ENCODE data around the gene RNF34. TPM values are rescaled to one million over a fixed set of nuclear protein-coding genes. Genes with fewer than 3 reads are reported as not detected.

RNF34 gene
- total and polyA plus RNA-seq, 10 donors = 20.8 to 62.6 (median 52.0) TPM

DNA sequence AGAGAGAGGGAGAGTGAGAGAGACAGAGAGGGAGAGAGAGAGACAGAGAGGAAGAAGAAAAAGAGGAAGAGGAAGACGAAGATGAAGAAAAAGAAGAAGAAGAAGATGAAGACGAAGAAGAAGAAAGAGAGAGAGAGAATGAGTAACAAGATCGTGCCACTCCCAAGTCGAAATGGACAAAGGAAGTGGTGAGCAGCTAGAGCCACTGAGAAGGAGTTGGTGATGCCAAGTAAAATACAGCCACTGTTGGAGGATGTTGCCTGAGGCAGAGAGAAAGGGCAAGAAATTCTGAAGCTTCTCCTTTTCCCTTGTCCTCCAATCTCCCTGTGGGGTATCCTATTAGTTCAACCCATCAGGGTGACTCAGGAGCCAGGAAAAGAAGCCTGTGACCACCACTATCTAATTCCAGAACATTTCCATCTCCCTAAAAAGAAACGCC, 35.2 kb upstream of the RNF34 start:
- no peak overlapping the region for H3K27ac ChIP-seq
- no peak for TF ChIP-seq POLR2A (IDR thresholded peaks at IDR 0.05)
- TF ChIP-seq, protein P1, sequence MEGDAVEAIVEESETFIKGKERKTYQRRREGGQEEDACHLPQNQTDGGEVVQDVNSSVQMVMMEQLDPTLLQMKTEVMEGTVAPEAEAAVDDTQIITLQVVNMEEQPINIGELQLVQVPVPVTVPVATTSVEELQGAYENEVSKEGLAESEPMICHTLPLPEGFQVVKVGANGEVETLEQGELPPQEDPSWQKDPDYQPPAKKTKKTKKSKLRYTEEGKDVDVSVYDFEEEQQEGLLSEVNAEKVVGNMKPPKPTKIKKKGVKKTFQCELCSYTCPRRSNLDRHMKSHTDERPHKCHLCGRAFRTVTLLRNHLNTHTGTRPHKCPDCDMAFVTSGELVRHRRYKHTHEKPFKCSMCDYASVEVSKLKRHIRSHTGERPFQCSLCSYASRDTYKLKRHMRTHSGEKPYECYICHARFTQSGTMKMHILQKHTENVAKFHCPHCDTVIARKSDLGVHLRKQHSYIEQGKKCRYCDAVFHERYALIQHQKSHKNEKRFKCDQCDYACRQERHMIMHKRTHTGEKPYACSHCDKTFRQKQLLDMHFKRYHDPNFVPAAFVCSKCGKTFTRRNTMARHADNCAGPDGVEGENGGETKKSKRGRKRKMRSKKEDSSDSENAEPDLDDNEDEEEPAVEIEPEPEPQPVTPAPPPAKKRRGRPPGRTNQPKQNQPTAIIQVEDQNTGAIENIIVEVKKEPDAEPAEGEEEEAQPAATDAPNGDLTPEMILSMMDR (IDR thresholded peaks at IDR 0.05 in 8 of 11, conservative IDR thresholded peaks at IDR 0.05 in 3 of 11) = no peak
- no peak for TF ChIP-seq POLR2AphosphoS5 (IDR thresholded peaks at IDR 0.05)
- H3K27me3 ChIP-seq (replicated peaks in 1 of 7) = peaks cover 0 to 7% (median 0%) of the 10 kb centered on the region in 7 donors
- H3K36me3 ChIP-seq = no peaks in the 10 kb centered on the region
- no peak for DNase-seq
- intact Hi-C loops (cut with DNase I; ENCODE audit: low total_unique reads) = no loop called here
- WGBS, 5 donors = 33 to 46% (median 36%) methylated on average over 5 of the region's 5 CpGs
- no peaks in the 10 kb centered on the region for H3K4me1 ChIP-seq
- no peaks in the 10 kb centered on the region for H3K9me3 ChIP-seq
- H3K4me3 ChIP-seq = no peak overlapping the region

DNA sequence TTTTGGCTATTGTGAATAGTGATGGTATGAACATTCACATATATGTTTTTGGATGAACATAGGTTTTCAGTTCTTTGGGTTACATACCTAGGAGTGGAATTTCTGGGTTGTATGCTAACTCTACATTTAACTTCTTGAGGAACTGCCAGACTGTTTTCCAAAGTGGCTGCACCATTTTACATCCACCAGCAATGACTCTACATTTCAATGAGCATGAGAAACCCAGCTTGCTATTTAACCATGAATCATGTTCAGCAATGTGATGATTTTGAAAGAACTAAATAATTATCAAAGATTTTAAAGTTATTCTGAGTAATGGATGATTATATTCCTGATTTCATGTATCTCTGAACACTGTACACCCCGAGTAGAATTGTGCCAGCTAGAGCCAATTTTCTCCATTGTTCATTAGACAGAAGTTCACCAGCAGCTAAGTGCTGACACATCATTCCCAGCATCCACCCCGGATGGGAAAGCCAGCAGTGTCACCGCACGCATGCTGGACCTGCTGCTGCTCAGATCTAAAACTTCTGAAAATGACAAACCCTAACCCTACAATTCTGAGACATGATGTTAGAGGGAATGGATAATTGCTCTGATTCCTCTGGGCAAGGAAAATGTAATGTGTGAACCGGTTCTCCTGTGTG, 34.4 kb upstream of the RNF34 start:
- 66 to 83% (median 79%) methylated on average over 5 of the region's 5 CpGs for WGBS, 5 donors
- DNase-seq = no peak
- no peak for TF ChIP-seq POLR2AphosphoS5 (IDR thresholded peaks at IDR 0.05)
- TF ChIP-seq POLR2A (IDR thresholded peaks at IDR 0.05) = no peak
- TF ChIP-seq, protein P1 (IDR thresholded peaks at IDR 0.05 in 8 of 11, conservative IDR thresholded peaks at IDR 0.05 in 3 of 11) = no peak
- Histone ChIP-seq H3K27me3 (replicated peaks in 1 of 7) (peaks cover 0 to 7% (median 0%) of the 10 kb centered on the region in 7 donors), H3K27ac (no peak overlapping the region), H3K4me1 (no peaks in the 10 kb centered on the region), H3K36me3 (no peaks in the 10 kb centered on the region), H3K4me3 (no peak overlapping the region), H3K9me3 (no peaks in the 10 kb centered on the region)
- intact Hi-C loops (cut with DNase I; ENCODE audit: low total_unique reads) = no loop called here

- H3K27me3 ChIP-seq (replicated peaks in 1 of 7) = peaks cover 0 to 7% (median 0%) of the 10 kb centered on the region in 7 donors
- no peaks in the 10 kb centered on the region for H3K9me3 ChIP-seq
- intact Hi-C loops (cut with DNase I; ENCODE audit: low total_unique reads) = no loop called here
- DNase-seq = no peak
- H3K27ac ChIP-seq = no peak overlapping the region
- 64 to 82% (median 82%) methylated on average over 4 of the region's 4 CpGs for WGBS, 5 donors
- no peaks in the 10 kb centered on the region for H3K4me1 ChIP-seq
- H3K36me3 ChIP-seq = no peaks in the 10 kb centered on the region
- no peak overlapping the region for H3K4me3 ChIP-seq
- TF ChIP-seq POLR2A (IDR thresholded peaks at IDR 0.05) (no peak), POLR2AphosphoS5 (IDR thresholded peaks at IDR 0.05) (no peak)
- TF ChIP-seq, protein P1 (IDR thresholded peaks at IDR 0.05 in 8 of 11, conservative IDR thresholded peaks at IDR 0.05 in 3 of 11) = no peak
Observed at GRCh38 chr12:121366063-121366459, 33.9 kb upstream of the RNF34 start.

DNA sequence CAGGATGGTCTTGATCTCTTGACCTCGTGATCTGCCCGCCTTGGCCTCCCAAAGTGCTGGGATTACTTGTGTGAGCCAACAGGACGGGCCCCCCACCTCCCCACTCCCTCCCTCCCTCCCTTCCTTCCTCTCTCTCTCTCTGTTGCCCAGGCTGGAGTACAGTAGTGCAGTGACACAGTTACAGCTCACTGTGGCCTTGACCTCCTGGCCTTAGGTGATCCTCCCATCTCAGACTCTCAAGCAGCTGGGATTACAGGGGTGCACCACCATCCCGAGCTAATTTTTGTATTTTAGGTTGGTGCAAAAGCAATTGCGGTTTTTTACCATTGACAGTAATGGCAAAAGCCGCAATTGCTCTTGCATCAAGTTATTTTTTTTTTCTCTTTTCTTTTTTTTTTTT, 28.5 kb upstream of the RNF34 start:
- H3K9me3 ChIP-seq = no peaks in the 10 kb centered on the region
- DNase-seq = no peak
- TF ChIP-seq POLR2AphosphoS5 (IDR thresholded peaks at IDR 0.05) = no peak
- TF ChIP-seq, protein P1 (IDR thresholded peaks at IDR 0.05 in 8 of 11, conservative IDR thresholded peaks at IDR 0.05 in 3 of 11) = no peak
- TF ChIP-seq POLR2A (IDR thresholded peaks at IDR 0.05) = no peak
- intact Hi-C loops (cut with DNase I; ENCODE audit: low total_unique reads) = no loop called here
- H3K27me3 ChIP-seq (replicated peaks in 1 of 7) = peaks cover 0 to 7% (median 0%) of the 10 kb centered on the region in 7 donors
- no peak overlapping the region for H3K27ac ChIP-seq
- no peak overlapping the region for H3K4me3 ChIP-seq
- H3K4me1 ChIP-seq = no peaks in the 10 kb centered on the region
- H3K36me3 ChIP-seq = no peaks in the 10 kb centered on the region
- WGBS, 5 donors = 63 to 80% (median 73%) methylated on average over 6 of the region's 6 CpGs

Data from spleen (tissue), 11 donors.